ENCODE data around the gene PLPP1. TPM values are rescaled to one million over a fixed set of nuclear protein-coding genes. Genes with fewer than 3 reads are reported as not detected.

The PLPP1 gene
- total RNA-seq: 1 to 10 TPM; 5.9 to 6.8 TPM

DNA sequence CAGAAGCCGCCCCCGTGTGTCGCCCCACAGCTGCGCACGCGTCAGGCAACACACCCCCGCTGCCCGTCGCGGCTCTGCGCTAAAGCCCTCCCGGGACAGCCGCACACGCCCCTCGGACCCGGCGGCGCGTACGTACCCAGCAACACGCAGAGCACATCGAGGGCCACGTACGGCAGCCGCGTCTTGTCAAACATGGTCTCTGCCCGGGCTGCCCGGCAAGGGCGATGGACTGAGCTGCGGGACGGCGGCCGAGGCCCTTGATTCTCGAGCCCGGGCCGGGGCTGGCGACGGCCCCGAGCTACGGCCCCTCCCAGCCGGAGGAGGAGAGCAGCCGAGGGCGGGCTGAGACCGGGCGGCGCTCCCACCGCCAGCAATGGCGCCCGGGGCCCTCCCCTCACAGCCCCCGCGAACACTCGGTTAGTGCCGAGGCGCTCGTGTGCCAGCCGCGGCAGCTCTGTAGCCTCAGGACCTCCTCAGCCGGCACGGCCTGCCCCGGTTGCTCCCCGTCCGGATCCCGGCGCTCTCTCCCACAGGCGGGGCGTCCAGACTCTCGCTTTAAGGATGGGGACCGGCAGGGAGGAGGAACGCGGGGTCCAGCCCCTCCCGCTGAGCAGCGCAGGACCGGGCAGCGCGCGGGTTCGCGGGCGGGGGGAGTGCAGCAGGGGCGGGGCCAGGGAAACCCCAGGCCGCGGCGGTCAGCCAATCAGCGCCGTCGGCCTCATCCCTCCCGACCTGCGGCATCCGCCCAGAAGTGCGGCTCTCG is at the start of gene PLPP1:
Gene PLPP1 (minus strand): TSS at position 529 of the 763 bp plus-strand sequence. CDS start 335 bp downstream, at position 194.
- Mint-ChIP-seq H3K4me3 (peak within 1 kb of the TSS; percentile 92), H3K27me3 (peaks cover 0 to 6% of the 10 kb centered on the region in 2 donors), H3K36me3 (no peaks in the 10 kb centered on the region), H3K27ac (peak within 1 kb of the TSS; percentile 74 to 77), H3K9me3 (no peaks in the 10 kb centered on the region), H3K4me1 (ENCODE audit: low read depth in 2 of 2) (peaks cover 13 to 20% of the 10 kb centered on the region in 2 donors)
- DNase-seq (ENCODE audit: low spot score) (peak; percentile 92), ATAC-seq (peak; percentile 93 to 96)

DNA sequence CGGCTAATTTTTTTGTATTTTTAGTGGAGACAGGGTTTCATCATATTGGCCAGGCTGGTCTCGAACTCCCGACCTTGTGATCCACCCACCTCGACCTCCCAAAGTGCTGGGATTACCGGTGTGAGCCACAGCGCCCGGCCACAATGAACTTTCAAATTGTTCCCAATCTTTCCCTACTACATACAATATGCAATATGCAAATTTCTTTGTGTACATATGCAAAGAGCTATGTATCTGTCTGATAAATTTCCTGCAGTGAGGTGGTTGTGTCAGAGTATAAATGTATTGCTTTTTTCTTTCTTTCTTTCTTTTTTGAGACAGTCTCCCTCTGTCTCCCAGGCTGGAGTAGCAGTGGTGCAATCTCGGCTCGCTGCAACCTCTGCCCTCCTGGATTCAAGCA is 48.8 kb upstream of the PLPP1 start:
- H3K27me3 Mint-ChIP-seq: peaks cover 3 to 5% of the 10 kb centered on the region in 2 donors
- peaks cover 0 to 4% of the 10 kb centered on the region in 2 donors for H3K4me1 Mint-ChIP-seq (ENCODE audit: low read depth in 2 of 2)
- no peak overlapping the region for H3K27ac Mint-ChIP-seq
- no peaks in the 10 kb centered on the region for H3K9me3 Mint-ChIP-seq
- no peak overlapping the region for H3K4me3 Mint-ChIP-seq
- DNase-seq (ENCODE audit: low spot score) (no peak), ATAC-seq (no peak)
- no peaks in the 10 kb centered on the region for H3K36me3 Mint-ChIP-seq

DNA sequence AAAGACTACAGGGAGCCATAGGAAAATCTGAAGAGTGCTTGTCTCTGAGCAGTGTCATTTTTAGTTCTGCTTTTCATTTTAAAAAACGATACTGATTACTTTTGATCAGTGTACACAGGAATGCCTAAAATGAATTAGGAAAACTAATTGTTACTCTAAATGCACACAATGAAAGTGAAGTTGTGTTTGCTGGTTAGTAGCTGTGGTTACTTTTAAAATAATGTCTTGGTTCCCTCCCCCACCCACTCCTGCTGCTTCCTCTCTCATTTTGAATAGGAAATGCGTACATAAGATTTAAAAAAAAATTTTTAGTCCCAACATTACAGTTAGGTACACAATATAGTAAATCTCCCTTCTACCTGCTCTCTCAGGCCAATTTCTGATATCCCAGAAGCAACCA is 47.5 kb upstream of the PLPP1 start:
- peaks cover 0 to 4% of the 10 kb centered on the region in 2 donors for H3K4me1 Mint-ChIP-seq (ENCODE audit: low read depth in 2 of 2)
- no peak overlapping the region for H3K4me3 Mint-ChIP-seq
- no peak overlapping the region for H3K27ac Mint-ChIP-seq
- peaks cover 6 to 7% of the 10 kb centered on the region in 2 donors for H3K27me3 Mint-ChIP-seq
- DNase-seq (ENCODE audit: low spot score) (no peak), ATAC-seq (no peak)
- H3K9me3 Mint-ChIP-seq: no peaks in the 10 kb centered on the region
- no peaks in the 10 kb centered on the region for H3K36me3 Mint-ChIP-seq

- Mint-ChIP-seq H3K27ac (no peak overlapping the region), H3K36me3 (no peaks in the 10 kb centered on the region), H3K4me1 (ENCODE audit: low read depth in 2 of 2) (peaks cover 0 to 4% of the 10 kb centered on the region in 2 donors), H3K27me3 (peaks cover 6 to 7% of the 10 kb centered on the region in 2 donors), H3K4me3 (no peak overlapping the region), H3K9me3 (no peaks in the 10 kb centered on the region)
- ATAC-seq: no peak
- DNase-seq (ENCODE audit: low spot score): no peak
Measured at GRCh38 chr5:55580042-55580441, 45.3 kb upstream of the PLPP1 start.

GRCh38 chr5:55578771-55579170 is 44.0 kb upstream of the PLPP1 start:
- ATAC-seq (no peak), DNase-seq (ENCODE audit: low spot score) (no peak)
- no peak overlapping the region for H3K4me3 Mint-ChIP-seq
- peaks cover 0 to 4% of the 10 kb centered on the region in 2 donors for H3K4me1 Mint-ChIP-seq (ENCODE audit: low read depth in 2 of 2)
- peaks cover 6 to 7% of the 10 kb centered on the region in 2 donors for H3K27me3 Mint-ChIP-seq
- H3K36me3 Mint-ChIP-seq: no peaks in the 10 kb centered on the region
- H3K9me3 Mint-ChIP-seq: no peaks in the 10 kb centered on the region
- H3K27ac Mint-ChIP-seq: no peak overlapping the region

DNA sequence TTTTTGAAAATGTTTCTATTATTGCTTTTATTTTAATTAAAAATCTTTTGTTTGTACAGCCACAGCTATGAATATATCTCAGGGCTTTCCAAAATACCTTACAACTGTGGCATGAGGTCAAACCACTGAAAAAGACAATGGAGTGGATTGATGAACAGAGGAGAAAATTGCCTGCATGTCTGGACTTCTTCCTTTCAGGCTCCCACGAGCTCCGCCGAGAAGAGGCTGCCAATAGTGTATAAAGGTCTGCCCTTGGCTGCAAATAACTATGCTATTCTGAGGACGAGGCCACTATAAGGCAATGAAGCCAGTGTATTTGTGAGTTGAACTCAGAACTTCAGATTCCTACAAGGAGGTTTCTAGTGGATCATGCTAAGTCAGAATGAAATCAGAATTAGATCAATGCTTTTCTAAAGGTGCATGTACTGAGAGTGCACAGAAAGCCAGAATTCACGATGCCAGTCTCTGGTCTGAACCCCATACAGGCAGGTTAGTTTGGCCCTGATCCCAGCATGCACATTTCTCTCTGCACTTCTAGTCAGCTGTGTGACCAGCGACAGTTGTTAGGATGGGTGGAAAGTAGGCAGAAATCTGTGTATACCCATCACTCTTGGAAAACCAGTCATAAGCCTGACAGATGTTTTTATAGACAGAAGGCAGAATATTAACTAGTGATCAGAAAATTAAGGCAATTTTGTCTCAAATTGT is 42.7 kb upstream of the PLPP1 start:
- Mint-ChIP-seq H3K9me3 (no peaks in the 10 kb centered on the region), H3K27ac (no peak overlapping the region), H3K27me3 (peaks cover 7 to 9% of the 10 kb centered on the region in 2 donors), H3K4me1 (ENCODE audit: low read depth in 2 of 2) (peaks cover 0 to 3% of the 10 kb centered on the region in 2 donors), H3K4me3 (no peak overlapping the region), H3K36me3 (no peaks in the 10 kb centered on the region)
- DNase-seq (ENCODE audit: low spot score): no peak
- ATAC-seq: no peak

- no peak overlapping the region for H3K4me3 Mint-ChIP-seq
- ATAC-seq (no peak), DNase-seq (ENCODE audit: low spot score) (no peak)
- H3K9me3 Mint-ChIP-seq: no peaks in the 10 kb centered on the region
- H3K36me3 Mint-ChIP-seq: no peaks in the 10 kb centered on the region
- H3K27me3 Mint-ChIP-seq: peaks cover 7 to 12% of the 10 kb centered on the region in 2 donors
- no peaks in the 10 kb centered on the region for H3K4me1 Mint-ChIP-seq (ENCODE audit: low read depth in 2 of 2)
- H3K27ac Mint-ChIP-seq: no peak overlapping the region
Measured at GRCh38 chr5:55576661-55577060, 41.9 kb upstream of the PLPP1 start.

GRCh38 chr5:55575815-55576583 is 41.2 kb upstream of the PLPP1 start:
- H3K27ac Mint-ChIP-seq: no peak overlapping the region
- no peak overlapping the region for H3K4me3 Mint-ChIP-seq
- no peak for ATAC-seq

DNA sequence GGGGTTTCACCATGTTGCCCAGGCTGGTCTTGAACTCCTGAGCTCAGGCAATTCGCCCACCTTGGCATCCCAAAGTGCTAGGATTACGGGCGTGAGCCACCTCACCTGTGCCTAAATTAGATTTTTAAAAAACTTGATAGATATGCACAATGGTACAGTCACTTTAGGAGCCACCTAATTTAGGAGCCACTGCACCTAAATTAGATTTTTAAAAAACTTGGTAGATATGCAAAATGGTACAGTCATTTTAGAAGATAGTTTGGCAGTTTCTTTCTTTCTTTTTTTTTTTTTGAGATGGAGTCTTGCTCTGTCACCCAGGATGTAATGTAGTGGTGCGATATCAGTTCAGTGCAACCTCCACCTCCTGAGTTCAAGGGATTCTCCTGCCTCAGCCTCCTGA is 37.8 kb upstream of the PLPP1 start:
- H3K4me3 Mint-ChIP-seq: no peak overlapping the region
- no peaks in the 10 kb centered on the region for H3K36me3 Mint-ChIP-seq
- ATAC-seq (no peak), DNase-seq (ENCODE audit: low spot score) (no peak)
- no peaks in the 10 kb centered on the region for H3K4me1 Mint-ChIP-seq (ENCODE audit: low read depth in 2 of 2)
- peaks cover 0 to 7% of the 10 kb centered on the region in 2 donors for H3K27me3 Mint-ChIP-seq
- H3K27ac Mint-ChIP-seq: no peak overlapping the region
- H3K9me3 Mint-ChIP-seq: no peaks in the 10 kb centered on the region

More at GRCh38 chr5:55575815-55576583, 41.2 kb upstream of the PLPP1 start:
- Mint-ChIP-seq H3K4me1 (ENCODE audit: low read depth in 2 of 2) (no peaks in the 10 kb centered on the region), H3K36me3 (no peaks in the 10 kb centered on the region), H3K9me3 (no peaks in the 10 kb centered on the region), H3K27me3 (peaks cover 7 to 12% of the 10 kb centered on the region in 2 donors)
- no peak for DNase-seq (ENCODE audit: low spot score)

GRCh38 chr5:55572020-55572419 is 37.3 kb upstream of the PLPP1 start:
- no peak for ATAC-seq
- H3K4me1 Mint-ChIP-seq (ENCODE audit: low read depth in 2 of 2): no peaks in the 10 kb centered on the region
- H3K27me3 Mint-ChIP-seq: peaks cover 0 to 7% of the 10 kb centered on the region in 2 donors
- no peaks in the 10 kb centered on the region for H3K36me3 Mint-ChIP-seq
- no peak overlapping the region for H3K4me3 Mint-ChIP-seq
- H3K27ac Mint-ChIP-seq: no peak overlapping the region
- DNase-seq (ENCODE audit: low spot score): no peak
- no peaks in the 10 kb centered on the region for H3K9me3 Mint-ChIP-seq

- Mint-ChIP-seq H3K27me3 (peaks cover 0 to 7% of the 10 kb centered on the region in 2 donors), H3K27ac (no peak overlapping the region), H3K4me1 (ENCODE audit: low read depth in 2 of 2) (no peaks in the 10 kb centered on the region), H3K4me3 (no peak overlapping the region), H3K9me3 (no peaks in the 10 kb centered on the region), H3K36me3 (no peaks in the 10 kb centered on the region)
- ATAC-seq: no peak
- no peak for DNase-seq (ENCODE audit: low spot score)
Measured at GRCh38 chr5:55570570-55570969, 35.8 kb upstream of the PLPP1 start.

DNA sequence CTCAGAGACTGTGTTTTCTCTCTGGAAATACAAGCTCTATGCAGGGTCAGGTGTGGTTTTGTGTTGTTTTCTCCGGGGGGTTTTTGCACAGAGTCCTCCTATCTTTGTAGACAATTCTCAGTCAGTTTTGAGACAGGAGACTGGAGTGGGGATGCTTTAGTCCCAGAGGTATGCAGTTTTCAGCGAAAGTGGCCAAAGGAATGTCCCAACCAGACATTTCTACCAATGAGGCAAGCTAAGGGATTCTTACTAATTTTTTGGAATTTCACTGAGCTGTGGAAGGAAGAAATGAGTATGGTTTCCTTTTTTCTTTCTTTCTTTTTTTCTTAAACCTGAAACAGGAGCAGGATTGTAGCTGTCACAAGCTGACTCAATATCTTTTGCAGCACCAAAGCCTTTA is 35.3 kb upstream of the PLPP1 start:
- ATAC-seq: no peak
- peaks cover 0 to 7% of the 10 kb centered on the region in 2 donors for H3K27me3 Mint-ChIP-seq
- no peaks in the 10 kb centered on the region for H3K36me3 Mint-ChIP-seq
- H3K4me1 Mint-ChIP-seq (ENCODE audit: low read depth in 2 of 2): no peaks in the 10 kb centered on the region
- no peak overlapping the region for H3K27ac Mint-ChIP-seq
- no peaks in the 10 kb centered on the region for H3K9me3 Mint-ChIP-seq
- H3K4me3 Mint-ChIP-seq: no peak overlapping the region
- DNase-seq (ENCODE audit: low spot score): no peak

GRCh38 chr5:55569513-55569865 is 34.7 kb upstream of the PLPP1 start:
- Mint-ChIP-seq H3K36me3 (no peaks in the 10 kb centered on the region), H3K4me3 (no peak overlapping the region), H3K27ac (no peak overlapping the region), H3K27me3 (peaks cover 0 to 7% of the 10 kb centered on the region in 2 donors), H3K9me3 (no peaks in the 10 kb centered on the region), H3K4me1 (ENCODE audit: low read depth in 2 of 2) (no peaks in the 10 kb centered on the region)
- no peak for DNase-seq (ENCODE audit: low spot score)
- ATAC-seq: no peak
